Left ventricle myocardium inferior (tissue), 1 donor: ENCODE results near the gene LPGAT1. TPM values are rescaled to one million over a fixed set of nuclear protein-coding genes. Genes with fewer than 3 reads are reported as not detected.

Experiments
- DNase-seq: peaks from one replicate; pipeline ENCODE4 v3.0.0-alpha.2; 2020
- H3K27ac ChIP-seq: fragments of 200-600 bp; replicated peaks from 2 replicates; pipeline ENCODE4 v1.8.0; 2021
- H3K27me3 ChIP-seq: fragments of 200-600 bp; 2 replicates; pipeline ENCODE4 v1.8.0; 2021; ENCODE audit warnings: low read depth
- H3K36me3 ChIP-seq: fragments of 200-600 bp; 2 replicates; pipeline ENCODE4 v1.8.0; 2021
- H3K4me1 ChIP-seq: fragments of 200-600 bp; 2 replicates; pipeline ENCODE4 v1.8.0; 2021
- H3K4me3 ChIP-seq: fragments of 200-600 bp; 2 replicates; pipeline ENCODE4 v1.8.0; 2021; ENCODE audit warnings: mild to moderate bottlenecking, moderate library complexity
- H3K9me3 ChIP-seq: fragments of 200-600 bp; replicated peaks from 2 replicates; pipeline ENCODE4 v1.8.0; 2021
- intact Hi-C: fragments of 100-400 bp; cut with micrococcal nuclease; formaldehyde crosslinking; loops from one replicate; pipeline ENCODE4 v1.11.0; 2022
- total RNA-seq: library from RNA; stranded (reverse); fragmentation: NEBNext Ultra II Directional; extraction: Animal tissue kit (Norgen Biotek cat#: 25700); gene quantifications from one replicate; pipeline ENCODE4 v1.2.1, GENCODE V29; 2021
- TF ChIP-seq, protein P1 (sequence below): fragments of 200-600 bp; IDR thresholded peaks from 2 replicates; pipeline ENCODE4 v1.8.0; 2021; ENCODE audit warnings: antibody characterized with exemption, mild to moderate bottlenecking, borderline replicate concordance
- donor health status: DM: no; HTN: yes; CAD: no; lungs with severe emphysema.

LPGAT1 gene
- total RNA-seq, 1 donor from 2014 or later = 24.9 TPM

DNA sequence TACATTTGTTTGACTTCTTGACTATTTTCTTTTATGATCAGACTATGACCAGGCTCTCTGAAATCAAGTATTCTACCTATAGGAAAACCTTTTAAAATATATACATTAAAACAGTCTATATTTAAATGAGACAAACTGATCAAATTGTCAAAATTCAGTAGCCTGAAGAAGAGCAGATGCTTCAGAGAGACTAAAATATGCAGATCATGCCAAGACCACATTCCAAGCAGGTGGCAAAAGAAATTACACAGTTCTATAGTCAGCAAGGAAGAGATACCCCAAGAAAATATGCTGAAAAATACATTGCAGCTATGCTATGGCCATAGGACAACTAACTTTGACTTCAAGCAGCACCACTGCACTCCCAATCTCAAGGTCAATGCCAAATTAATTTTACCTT, 3.5 kb downstream of the LPGAT1 start:
- Histone ChIP-seq H3K27ac (no peak overlapping the region), H3K36me3 (peaks cover 4% of the 10 kb centered on the region), H3K4me3 (no peak overlapping the region), H3K9me3 (no peaks in the 10 kb centered on the region), H3K4me1 (peaks cover 40% of the 10 kb centered on the region), H3K27me3 (no peaks in the 10 kb centered on the region)
- DNase-seq = no peak
- intact Hi-C loops = no loop called here
- TF ChIP-seq, protein P1, sequence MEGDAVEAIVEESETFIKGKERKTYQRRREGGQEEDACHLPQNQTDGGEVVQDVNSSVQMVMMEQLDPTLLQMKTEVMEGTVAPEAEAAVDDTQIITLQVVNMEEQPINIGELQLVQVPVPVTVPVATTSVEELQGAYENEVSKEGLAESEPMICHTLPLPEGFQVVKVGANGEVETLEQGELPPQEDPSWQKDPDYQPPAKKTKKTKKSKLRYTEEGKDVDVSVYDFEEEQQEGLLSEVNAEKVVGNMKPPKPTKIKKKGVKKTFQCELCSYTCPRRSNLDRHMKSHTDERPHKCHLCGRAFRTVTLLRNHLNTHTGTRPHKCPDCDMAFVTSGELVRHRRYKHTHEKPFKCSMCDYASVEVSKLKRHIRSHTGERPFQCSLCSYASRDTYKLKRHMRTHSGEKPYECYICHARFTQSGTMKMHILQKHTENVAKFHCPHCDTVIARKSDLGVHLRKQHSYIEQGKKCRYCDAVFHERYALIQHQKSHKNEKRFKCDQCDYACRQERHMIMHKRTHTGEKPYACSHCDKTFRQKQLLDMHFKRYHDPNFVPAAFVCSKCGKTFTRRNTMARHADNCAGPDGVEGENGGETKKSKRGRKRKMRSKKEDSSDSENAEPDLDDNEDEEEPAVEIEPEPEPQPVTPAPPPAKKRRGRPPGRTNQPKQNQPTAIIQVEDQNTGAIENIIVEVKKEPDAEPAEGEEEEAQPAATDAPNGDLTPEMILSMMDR = no peak

DNA sequence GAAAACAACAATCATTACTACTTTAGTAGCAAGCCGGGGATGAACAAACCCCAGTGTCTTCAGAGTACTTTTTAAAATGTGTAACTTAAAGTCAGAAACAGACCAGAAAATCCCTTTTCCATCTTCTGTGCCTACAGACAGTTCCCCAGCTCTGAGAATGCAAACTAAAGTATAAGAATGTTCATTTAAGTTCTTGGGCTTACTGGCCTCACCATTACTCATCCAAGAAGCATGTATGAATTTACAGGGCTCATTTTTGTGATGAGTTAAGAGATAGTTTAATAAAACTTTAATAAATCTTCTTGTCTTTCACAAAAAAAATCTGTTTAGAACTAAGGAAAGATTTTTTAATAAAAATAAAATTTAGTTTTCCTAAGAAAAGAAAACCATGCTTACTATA, 4.6 kb downstream of the LPGAT1 start:
- DNase-seq = no peak
- no peaks in the 10 kb centered on the region for H3K9me3 ChIP-seq
- no peak overlapping the region for H3K27ac ChIP-seq
- H3K36me3 ChIP-seq = peaks cover 7% of the 10 kb centered on the region
- H3K4me1 ChIP-seq = peaks cover 38% of the 10 kb centered on the region
- intact Hi-C loops = no loop called here
- no peak overlapping the region for H3K4me3 ChIP-seq
- H3K27me3 ChIP-seq = no peaks in the 10 kb centered on the region
- TF ChIP-seq, protein P1 = no peak

GRCh38 chr1:211822677-211823407, 7.7 kb downstream of the LPGAT1 start:
- DNase-seq = no peak
- no peaks in the 10 kb centered on the region for H3K9me3 ChIP-seq
- H3K36me3 ChIP-seq = peaks cover 28% of the 10 kb centered on the region
- intact Hi-C loops = no loop called here
- TF ChIP-seq, protein P1 = no peak
- no peak overlapping the region for H3K27ac ChIP-seq
- H3K4me1 ChIP-seq = peaks cover 11% of the 10 kb centered on the region
- no peaks in the 10 kb centered on the region for H3K27me3 ChIP-seq
- H3K4me3 ChIP-seq = no peak overlapping the region

DNA sequence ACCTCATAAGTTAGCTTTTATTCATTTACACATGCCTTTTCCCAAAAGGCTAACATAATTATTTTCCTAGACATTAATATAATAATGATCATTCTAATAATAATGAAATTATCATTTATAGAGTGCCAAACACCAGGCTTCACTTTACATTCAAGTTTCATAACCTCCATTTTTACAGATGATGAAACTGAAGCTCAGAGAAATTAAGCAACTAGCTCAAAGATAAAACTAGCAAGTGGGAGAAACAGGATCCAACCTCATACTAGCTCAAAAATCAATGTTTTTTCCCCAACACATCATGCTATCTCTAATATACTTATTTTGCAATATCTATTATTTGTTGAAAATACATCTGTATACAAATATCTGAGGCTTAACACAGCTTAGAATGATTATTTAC, 14.0 kb downstream of the LPGAT1 start:
- intact Hi-C loops = no loop called here
- H3K9me3 ChIP-seq = no peaks in the 10 kb centered on the region
- no peak overlapping the region for H3K4me3 ChIP-seq
- no peaks in the 10 kb centered on the region for H3K27me3 ChIP-seq
- no peak for DNase-seq
- TF ChIP-seq, protein P1 = no peak
- H3K4me1 ChIP-seq = peaks cover 23% of the 10 kb centered on the region
- H3K36me3 ChIP-seq = peaks cover 37% of the 10 kb centered on the region
- H3K27ac ChIP-seq = no peak overlapping the region

- intact Hi-C loops = no loop called here
- Histone ChIP-seq H3K27me3 (no peaks in the 10 kb centered on the region), H3K9me3 (no peaks in the 10 kb centered on the region), H3K36me3 (peaks cover 34% of the 10 kb centered on the region), H3K4me3 (no peak overlapping the region), H3K4me1 (peaks cover 23% of the 10 kb centered on the region), H3K27ac (no peak overlapping the region)
- DNase-seq = no peak
- TF ChIP-seq, protein P1 = no peak
Observed at GRCh38 chr1:211814313-211814712, 16.2 kb downstream of the LPGAT1 start.
